K562 (cell line): Measurements from ENCODE around the gene MICAL1. TPM values are rescaled to one million over a fixed set of nuclear protein-coding genes. Genes with fewer than 3 reads are reported as not detected.

Experiments
- ARNT ChIP-seq, 2 experiments: fragments of 450-650 bp; IDR thresholded peaks; 2 replicates each; pipeline ENCODE4 v1.6.1; 2016; ENCODE audit warnings: mild to moderate bottlenecking in 1 of 2
- ATF1 ChIP-seq, 2 experiments: fragments of 450-650 bp in 1 of 2; IDR thresholded peaks; 2 replicates each; pipeline ENCODE4 v1.6.1; 2016; ENCODE audit warnings: missing compliant biosample characterization in 1 of 2, missing genetic modification characterization in 1 of 2
- DNMT1 ChIP-seq: fragments of 450-650 bp; IDR thresholded peaks from 2 replicates; pipeline ENCODE4 v1.6.1; 2016; ENCODE audit warnings: antibody characterized with exemption, mild to moderate bottlenecking
- E2F6 ChIP-seq, 2 experiments: IDR thresholded peaks; 2 replicates each; pipeline ENCODE4 v1.6.1; 2011; ENCODE audit warnings: borderline replicate concordance in 1 of 2, control low read depth in 1 of 2, low read depth in 1 of 2, low read length in 1 of 2, mild to moderate bottlenecking in 1 of 2, mixed read lengths in 1 of 2, moderate library complexity in 1 of 2; ENCODE audit not compliant: insufficient read depth in 1 of 2, insufficient read length in 1 of 2, poor library complexity in 1 of 2, severe bottlenecking in 1 of 2; ENCODE audit errors: extremely low read depth in 1 of 2
- GTF2E2 ChIP-seq: fragments of 200-800 bp; sonication (Bioruptor generic); IDR thresholded peaks from 2 replicates; pipeline ENCODE4 v1.6.1; 2016; ENCODE audit warnings: missing genetic modification characterization, missing compliant biosample characterization
- HINFP ChIP-seq: fragments of 450-650 bp; conservative IDR thresholded peaks from 2 replicates; pipeline ENCODE4 v1.6.1; 2016; ENCODE audit warnings: missing genetic modification characterization, low read depth, mild to moderate bottlenecking, control low read depth, missing compliant biosample characterization
- HNRNPK ChIP-seq: fragments of 200-400 bp; formaldehyde crosslinking; IDR thresholded peaks from one replicate; pipeline ENCODE4 v1.6.1; 2018; ENCODE audit warnings: mild to moderate bottlenecking, low read depth, low read length; ENCODE audit not compliant: poor library complexity, severe bottlenecking
- PHF20 ChIP-seq: fragments of 450-650 bp; IDR thresholded peaks from 2 replicates; pipeline ENCODE4 v1.6.1; 2018; ENCODE audit not compliant: partially characterized antibody
- SUPT5H ChIP-seq: fragments of 450-650 bp; IDR thresholded peaks from 2 replicates; pipeline ENCODE4 v1.6.1; 2016
- WHSC1 ChIP-seq: IDR thresholded peaks from one replicate; pipeline ENCODE4 v1.6.1; 2012; ENCODE audit warnings: low read length, control low read depth, inconsistent platforms
- XRCC3 ChIP-seq: fragments of 450-650 bp; IDR thresholded peaks from 2 replicates; pipeline ENCODE4 v1.6.1; 2017; ENCODE audit warnings: mild to moderate bottlenecking, moderate library complexity
- ZKSCAN1 ChIP-seq: fragments of 150-350 bp; IDR thresholded peaks from 2 replicates; pipeline ENCODE4 v1.6.1; 2016; ENCODE audit warnings: low read depth, low read length
- ZNF12 ChIP-seq: sonication (generic); formaldehyde crosslinking; IDR thresholded peaks from 2 replicates; pipeline ENCODE4 v1.4.0; 2020; ENCODE audit warnings: mild to moderate bottlenecking, missing genetic modification reagents
- polyA plus RNA-seq, 8 experiments: library from polyadenylated mRNA; depleted of rRNA in 4 of 8; stranded (reverse) in 5 of 8; unstranded in 3 of 8; fragments of >200 nt; fragmentation: Nextera tagmentation in 2 of 8; fragmentation: Illumina TruSeq in 1 of 8; extraction: Ambion mirVana in 2 of 8; extraction: Trizol in 1 of 8; gene quantifications; 2 replicates each; pipeline versions ENCODE4 v1.2.1 to v1.2.3, GENCODE V29; 2011 to 2014; ENCODE audit warnings: inconsistent platforms in 1 of 8, missing spikeins in 1 of 8
- total RNA-seq, 7 experiments: library from RNA; depleted of rRNA in 6 of 7; stranded (reverse); fragments of >200 nt in 6 of 7; fragmentation: Illumina TruSeq in 2 of 7; extraction: Trizol in 2 of 7; gene quantifications; 2 replicates each; pipeline versions ENCODE4 v1.2.1 to v1.2.3, GENCODE V29; 2011 to 2021; ENCODE audit warnings: low replicate concordance in 1 of 7
- TF ChIP-seq, protein P1 (sequence below), 2 experiments: fragments of 200-800 bp in 1 of 2; sonication (Bioruptor generic) in 1 of 2; sonication (generic) in 1 of 2; formaldehyde crosslinking in 1 of 2; IDR thresholded peaks in 1 of 2; conservative IDR thresholded peaks in 1 of 2; 2 replicates each; pipeline versions ENCODE4 v1.5.0 to v1.6.1; 2016 to 2020; ENCODE audit warnings: missing compliant biosample characterization in 1 of 2, missing genetic modification characterization in 1 of 2, missing genetic modification reagents in 1 of 2
- TF ChIP-seq, protein P2 (sequence below): fragments of 450-650 bp; IDR thresholded peaks from 2 replicates; pipeline ENCODE4 v1.6.1; 2016; ENCODE audit warnings: low read depth, mild to moderate bottlenecking, moderate library complexity
- TF ChIP-seq, protein P3 (sequence below), 2 experiments: fragments of 250-450 bp in 1 of 2; fragments of 450-650 bp in 1 of 2; sonication (Bioruptor Pico) in 1 of 2; IDR thresholded peaks; 2 replicates each; pipeline versions ENCODE4 v1.6.1 to v1.8.0; 2016 to 2021; ENCODE audit warnings: mild to moderate bottlenecking in 2 of 2, moderate library complexity in 2 of 2, missing compliant biosample characterization in 1 of 2, missing genetic modification characterization in 1 of 2
- TF ChIP-seq, protein P4 (sequence below): fragments of 450-650 bp; IDR thresholded peaks from 2 replicates; pipeline ENCODE4 v1.6.1; 2018; ENCODE audit warnings: mild to moderate bottlenecking, low read depth; ENCODE audit not compliant: partially characterized antibody

The MICAL1 gene
- total and polyA plus RNA-seq, 9 of the 15 experiments (the other 6 are each of a cell fraction or from before 2014, with no cell fraction given): 0.07 to 15.2 (median 7.0) TPM

DNA sequence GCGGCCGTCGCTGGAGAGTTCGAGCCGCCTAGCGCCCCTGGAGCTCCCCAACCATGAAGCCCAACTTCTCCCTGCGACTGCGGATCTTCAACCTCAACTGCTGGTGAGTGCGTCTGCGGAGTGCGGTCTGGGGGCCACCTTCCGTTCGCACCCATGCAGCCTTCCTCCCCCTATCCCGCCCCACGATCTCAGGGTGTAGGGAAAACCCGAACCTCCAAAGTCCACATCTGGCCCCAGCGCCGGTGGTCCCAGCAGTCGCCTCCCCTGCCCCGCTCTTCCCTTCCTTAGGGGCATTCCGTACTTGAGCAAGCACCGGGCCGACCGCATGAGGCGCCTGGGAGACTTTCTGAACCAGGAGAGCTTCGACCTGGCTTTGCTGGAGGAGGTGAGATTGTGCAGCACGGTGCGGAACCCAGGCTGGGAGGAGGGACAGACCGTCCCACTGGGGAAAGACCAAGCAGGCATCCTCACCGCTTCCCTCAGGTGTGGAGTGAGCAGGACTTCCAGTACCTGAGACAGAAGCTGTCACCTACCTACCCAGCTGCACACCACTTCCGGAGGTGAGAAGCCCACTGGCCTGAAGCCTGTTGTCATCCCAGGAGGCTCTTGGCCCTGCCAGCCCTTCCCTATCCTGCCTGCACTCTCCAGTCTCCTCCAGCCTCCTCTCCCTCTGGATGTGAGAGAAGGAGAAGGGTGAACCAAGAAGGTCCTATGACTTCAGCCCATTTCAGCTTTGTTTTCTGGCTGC, 14.3 kb downstream of the MICAL1 start (continued):
- TF ChIP-seq E2F6 (IDR thresholded peaks at IDR 0.05; ENCODE audit: borderline replicate concordance in 1 of 2, extremely low read depth in 1 of 2, insufficient read depth in 1 of 2, insufficient read length in 1 of 2, low read depth in 1 of 2, low read length in 1 of 2, poor library complexity in 1 of 2, severe bottlenecking in 1 of 2) (peak; percentile 24 to 67), ARNT (IDR thresholded peaks at IDR 0.05) (no peak), ZKSCAN1 (no peak), DNMT1 (no peak), GTF2E2 (tag) (no peak), WHSC1 (no peak), ZNF12 (CRISPR knock-in tag) (no peak), PHF20 (no peak), HINFP (no peak), SUPT5H (no peak; the same call in 1 of the 2 replicates), HNRNPK (no peak), ATF1 (CRISPR knock-in tag; IDR thresholded peaks at IDR 0.05) (no peak), ATF1 (tag; IDR thresholded peaks at IDR 0.05) (no peak), XRCC3 (no peak)
- TF ChIP-seq, protein P1, sequence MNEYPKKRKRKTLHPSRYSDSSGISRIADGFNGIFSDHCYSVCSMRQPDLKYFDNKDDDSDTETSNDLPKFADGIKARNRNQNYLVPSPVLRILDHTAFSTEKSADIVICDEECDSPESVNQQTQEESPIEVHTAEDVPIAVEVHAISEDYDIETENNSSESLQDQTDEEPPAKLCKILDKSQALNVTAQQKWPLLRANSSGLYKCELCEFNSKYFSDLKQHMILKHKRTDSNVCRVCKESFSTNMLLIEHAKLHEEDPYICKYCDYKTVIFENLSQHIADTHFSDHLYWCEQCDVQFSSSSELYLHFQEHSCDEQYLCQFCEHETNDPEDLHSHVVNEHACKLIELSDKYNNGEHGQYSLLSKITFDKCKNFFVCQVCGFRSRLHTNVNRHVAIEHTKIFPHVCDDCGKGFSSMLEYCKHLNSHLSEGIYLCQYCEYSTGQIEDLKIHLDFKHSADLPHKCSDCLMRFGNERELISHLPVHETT (CRISPR knock-in tag; conservative IDR thresholded peaks at IDR 0.05 in 1 of 2, IDR thresholded peaks at IDR 0.05 in 1 of 2): no peak
- TF ChIP-seq, protein P2, sequence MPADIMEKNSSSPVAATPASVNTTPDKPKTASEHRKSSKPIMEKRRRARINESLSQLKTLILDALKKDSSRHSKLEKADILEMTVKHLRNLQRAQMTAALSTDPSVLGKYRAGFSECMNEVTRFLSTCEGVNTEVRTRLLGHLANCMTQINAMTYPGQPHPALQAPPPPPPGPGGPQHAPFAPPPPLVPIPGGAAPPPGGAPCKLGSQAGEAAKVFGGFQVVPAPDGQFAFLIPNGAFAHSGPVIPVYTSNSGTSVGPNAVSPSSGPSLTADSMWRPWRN: no peak
- TF ChIP-seq, protein P3, sequence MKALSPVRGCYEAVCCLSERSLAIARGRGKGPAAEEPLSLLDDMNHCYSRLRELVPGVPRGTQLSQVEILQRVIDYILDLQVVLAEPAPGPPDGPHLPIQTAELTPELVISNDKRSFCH (CRISPR knock-in tag; IDR thresholded peaks at IDR 0.05): no peak
- TF ChIP-seq, protein P3 (tag; IDR thresholded peaks at IDR 0.05): no peak
- TF ChIP-seq, protein P4, sequence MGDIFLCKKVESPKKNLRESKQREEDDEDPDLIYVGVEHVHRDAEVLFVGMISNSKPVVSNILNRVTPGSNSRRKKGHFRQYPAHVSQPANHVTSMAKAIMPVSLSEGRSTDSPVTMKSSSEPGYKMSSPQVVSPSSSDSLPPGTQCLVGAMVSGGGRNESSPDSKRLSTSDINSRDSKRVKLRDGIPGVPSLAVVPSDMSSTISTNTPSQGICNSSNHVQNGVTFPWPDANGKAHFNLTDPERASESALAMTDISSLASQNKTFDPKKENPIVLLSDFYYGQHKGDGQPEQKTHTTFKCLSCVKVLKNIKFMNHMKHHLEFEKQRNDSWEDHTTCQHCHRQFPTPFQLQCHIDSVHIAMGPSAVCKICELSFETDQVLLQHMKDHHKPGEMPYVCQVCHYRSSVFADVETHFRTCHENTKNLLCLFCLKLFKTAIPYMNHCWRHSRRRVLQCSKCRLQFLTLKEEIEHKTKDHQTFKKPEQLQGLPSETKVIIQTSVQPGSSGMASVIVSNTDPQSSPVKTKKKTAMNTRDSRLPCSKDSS: no peak
